Nephron (organoid): Measurements from ENCODE around the gene CNKSR3.

ENCODE experiments used
- H3K27ac Mint-ChIP-seq, 3 experiments: 2 replicates each; pipeline ENCODE4 v1.8.0; 2020; ENCODE audit warnings: mixed read lengths in 3 of 3, mild to moderate bottlenecking in 2 of 3, moderate library complexity in 1 of 3
- H3K27me3 Mint-ChIP-seq: 2 replicates; pipeline ENCODE4 v1.8.0; 2021; ENCODE audit warnings: low read depth, mild to moderate bottlenecking, moderate library complexity, mixed read lengths
- H3K36me3 Mint-ChIP-seq: 2 replicates; pipeline ENCODE4 v1.8.0; 2020; ENCODE audit warnings: low read depth, mixed read lengths
- H3K4me1 Mint-ChIP-seq: 2 replicates; pipeline ENCODE4 v1.8.0; 2020; ENCODE audit warnings: mixed read lengths
- H3K4me3 Mint-ChIP-seq, 3 experiments: 2 replicates each; pipeline ENCODE4 v1.8.0; 2020; ENCODE audit warnings: mild to moderate bottlenecking in 3 of 3, mixed read lengths in 3 of 3, moderate library complexity in 2 of 3
- H3K9me3 Mint-ChIP-seq: 2 replicates; pipeline ENCODE4 v1.8.0; 2020; ENCODE audit warnings: mixed read lengths
- CTCF ChIP-seq, 3 experiments: fragments of 200-600 bp; sonication (generic); IDR thresholded peaks; one replicate each; pipeline ENCODE4 v1.5.0; 2021; ENCODE audit warnings: antibody characterized with exemption in 3 of 3; ENCODE audit not compliant: unreplicated experiment in 3 of 3

The CNKSR3 gene

GRCh38 chr6:154453329-154453728 lies 57.2 kb downstream of the CNKSR3 start:
- no peaks in the 10 kb centered on the region for H3K9me3 Mint-ChIP-seq
- no peak overlapping the region for H3K4me3 Mint-ChIP-seq
- H3K27ac Mint-ChIP-seq: peak overlapping the region; percentile 68 to 74 (median 72)
- no peak for TF ChIP-seq CTCF (IDR thresholded peaks at IDR 0.05; ENCODE audit: unreplicated experiment in 3 of 3)
- H3K4me1 Mint-ChIP-seq: peaks cover 68% of the 10 kb centered on the region
- H3K36me3 Mint-ChIP-seq: peaks cover 24% of the 10 kb centered on the region
- no peaks in the 10 kb centered on the region for H3K27me3 Mint-ChIP-seq

- peak overlapping the region; percentile 56 to 83 (median 59) for H3K27ac Mint-ChIP-seq
- H3K36me3 Mint-ChIP-seq: peaks cover 36% of the 10 kb centered on the region
- H3K27me3 Mint-ChIP-seq: no peaks in the 10 kb centered on the region
- H3K4me1 Mint-ChIP-seq: peaks cover 72% of the 10 kb centered on the region
- no peak overlapping the region for H3K4me3 Mint-ChIP-seq
- H3K9me3 Mint-ChIP-seq: no peaks in the 10 kb centered on the region
- TF ChIP-seq CTCF (IDR thresholded peaks at IDR 0.05; ENCODE audit: unreplicated experiment in 3 of 3): no peak
Measured at GRCh38 chr6:154450498-154450897, 60.0 kb downstream of the CNKSR3 start.

GRCh38 chr6:154448448-154449096 lies 61.9 kb downstream of the CNKSR3 start:
- H3K9me3 Mint-ChIP-seq: no peaks in the 10 kb centered on the region
- peaks cover 73% of the 10 kb centered on the region for H3K4me1 Mint-ChIP-seq
- H3K27ac Mint-ChIP-seq: peak overlapping the region; percentile 95 to 96 (median 96)
- H3K27me3 Mint-ChIP-seq: no peaks in the 10 kb centered on the region
- H3K4me3 Mint-ChIP-seq: peak overlapping the region in 2 of 3 experiments; percentile 47 to 52
- peak; percentile 21 to 44 (median 31) for TF ChIP-seq CTCF (IDR thresholded peaks at IDR 0.05; ENCODE audit: unreplicated experiment in 3 of 3)
- peaks cover 44% of the 10 kb centered on the region for H3K36me3 Mint-ChIP-seq

GRCh38 chr6:154447954-154448353 lies 62.5 kb downstream of the CNKSR3 start:
- TF ChIP-seq CTCF (IDR thresholded peaks at IDR 0.05; ENCODE audit: unreplicated experiment in 3 of 3): no peak
- Mint-ChIP-seq H3K9me3 (no peaks in the 10 kb centered on the region), H3K27me3 (no peaks in the 10 kb centered on the region), H3K27ac (peak overlapping the region; percentile 95 to 96 (median 96)), H3K4me1 (peaks cover 67% of the 10 kb centered on the region), H3K4me3 (peak overlapping the region in 2 of 3 experiments; percentile 7 to 48), H3K36me3 (peaks cover 48% of the 10 kb centered on the region)

GRCh38 chr6:154446984-154447383 lies 63.5 kb downstream of the CNKSR3 start:
- TF ChIP-seq CTCF (IDR thresholded peaks at IDR 0.05; ENCODE audit: unreplicated experiment in 3 of 3): no peak
- Mint-ChIP-seq H3K4me3 (no peak overlapping the region), H3K36me3 (peaks cover 49% of the 10 kb centered on the region), H3K27me3 (no peaks in the 10 kb centered on the region), H3K4me1 (peaks cover 59% of the 10 kb centered on the region), H3K9me3 (no peaks in the 10 kb centered on the region), H3K27ac (peak overlapping the region; percentile 95 to 96 (median 96))

- Mint-ChIP-seq H3K9me3 (no peaks in the 10 kb centered on the region), H3K4me1 (peaks cover 56% of the 10 kb centered on the region), H3K27me3 (no peaks in the 10 kb centered on the region), H3K36me3 (peaks cover 61% of the 10 kb centered on the region), H3K27ac (peak overlapping the region; percentile 95 to 96 (median 96)), H3K4me3 (no peak overlapping the region)
- no peak for TF ChIP-seq CTCF (IDR thresholded peaks at IDR 0.05; ENCODE audit: unreplicated experiment in 3 of 3)
Measured at GRCh38 chr6:154445417-154445816, 65.1 kb downstream of the CNKSR3 start.
